Neural progenitor cell (in vitro differentiated cells): ENCODE data around the gene VPS50.

Experiments used
- EZH2 ChIP-seq: fragments of 200-600 bp; sonication (generic); IDR thresholded peaks from 2 replicates; pipeline ENCODE4 v1.6.1; 2017; ENCODE audit warnings: antibody characterized with exemption, mild to moderate bottlenecking, moderate library complexity
- EZH2phosphoT487 ChIP-seq: fragments of 200-600 bp; sonication (generic); IDR thresholded peaks from 2 replicates; pipeline ENCODE4 v1.6.1; 2017; ENCODE audit warnings: antibody characterized with exemption
- TF ChIP-seq, protein P1 (sequence below): fragments of 200-600 bp; sonication (generic); IDR thresholded peaks from 2 replicates; pipeline ENCODE4 v1.5.1; 2017; ENCODE audit warnings: antibody characterized with exemption, mild to moderate bottlenecking

DNA sequence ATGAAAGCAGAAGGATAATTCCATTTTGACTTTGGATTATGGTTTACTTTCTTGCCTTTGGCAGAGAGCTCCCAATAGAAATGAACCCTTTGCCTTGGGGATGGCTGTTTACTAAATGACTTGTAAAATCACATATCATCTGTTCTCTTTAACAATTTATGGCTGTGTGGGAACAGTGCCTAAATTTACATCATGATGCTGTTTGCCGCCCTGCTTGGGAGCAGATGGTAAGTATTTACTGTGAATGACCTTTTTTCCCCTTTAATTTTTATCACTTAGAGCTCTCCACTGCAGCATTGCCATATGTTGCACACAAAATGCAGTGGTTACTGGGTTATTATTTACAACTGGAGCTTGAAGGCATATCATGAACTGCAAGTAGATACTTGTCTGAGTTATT, 19.3 kb upstream of the VPS50 start:
- TF ChIP-seq, protein P1, sequence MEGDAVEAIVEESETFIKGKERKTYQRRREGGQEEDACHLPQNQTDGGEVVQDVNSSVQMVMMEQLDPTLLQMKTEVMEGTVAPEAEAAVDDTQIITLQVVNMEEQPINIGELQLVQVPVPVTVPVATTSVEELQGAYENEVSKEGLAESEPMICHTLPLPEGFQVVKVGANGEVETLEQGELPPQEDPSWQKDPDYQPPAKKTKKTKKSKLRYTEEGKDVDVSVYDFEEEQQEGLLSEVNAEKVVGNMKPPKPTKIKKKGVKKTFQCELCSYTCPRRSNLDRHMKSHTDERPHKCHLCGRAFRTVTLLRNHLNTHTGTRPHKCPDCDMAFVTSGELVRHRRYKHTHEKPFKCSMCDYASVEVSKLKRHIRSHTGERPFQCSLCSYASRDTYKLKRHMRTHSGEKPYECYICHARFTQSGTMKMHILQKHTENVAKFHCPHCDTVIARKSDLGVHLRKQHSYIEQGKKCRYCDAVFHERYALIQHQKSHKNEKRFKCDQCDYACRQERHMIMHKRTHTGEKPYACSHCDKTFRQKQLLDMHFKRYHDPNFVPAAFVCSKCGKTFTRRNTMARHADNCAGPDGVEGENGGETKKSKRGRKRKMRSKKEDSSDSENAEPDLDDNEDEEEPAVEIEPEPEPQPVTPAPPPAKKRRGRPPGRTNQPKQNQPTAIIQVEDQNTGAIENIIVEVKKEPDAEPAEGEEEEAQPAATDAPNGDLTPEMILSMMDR = no peak
- TF ChIP-seq EZH2 = no peak
- no peak for TF ChIP-seq EZH2phosphoT487
